Measurements from ENCODE around the gene HDAC4. TPM values are rescaled to one million over a fixed set of nuclear protein-coding genes. Genes with fewer than 3 reads are reported as not detected.

The HDAC4 gene
- total RNA-seq, 4 donors from 2014 or later = 68.0 to 123 (median 86.5) TPM

DNA sequence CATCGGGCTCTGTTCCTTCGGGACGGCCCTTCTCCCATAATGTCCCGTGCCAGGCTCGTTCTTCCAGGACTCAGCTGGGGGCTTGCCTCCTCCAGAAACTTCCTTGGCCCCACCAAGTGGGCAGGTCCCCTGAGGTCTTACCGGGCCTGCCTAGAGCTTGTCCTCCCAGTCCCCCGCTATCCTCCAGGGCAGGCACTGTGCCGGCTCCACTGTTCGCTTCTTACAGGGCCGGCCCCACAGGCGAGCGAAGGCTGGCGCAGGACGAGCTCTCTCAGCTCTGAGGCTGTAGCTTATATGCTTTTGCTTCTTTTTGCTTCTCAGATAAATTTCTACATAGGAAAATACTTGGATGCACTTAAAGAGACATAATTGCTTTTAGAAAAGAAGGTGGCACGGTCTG lies 323.6 kb downstream of the HDAC4 start:
- Histone ChIP-seq H3K27ac (no peak overlapping the region), H3K27me3 (no peaks in the 10 kb centered on the region), H3K4me1 (peaks cover 0 to 9% (median 0%) of the 10 kb centered on the region in 4 donors), H3K4me3 (no peak overlapping the region), H3K36me3 (peaks cover 0 to 99% (median 21%) of the 10 kb centered on the region in 3 donors), H3K9me3 (no peaks in the 10 kb centered on the region)
- TF ChIP-seq EP300 (IDR thresholded peaks at IDR 0.05) (no peak), POLR2A (IDR thresholded peaks at IDR 0.05) (no peak)
- TF ChIP-seq, protein P1, sequence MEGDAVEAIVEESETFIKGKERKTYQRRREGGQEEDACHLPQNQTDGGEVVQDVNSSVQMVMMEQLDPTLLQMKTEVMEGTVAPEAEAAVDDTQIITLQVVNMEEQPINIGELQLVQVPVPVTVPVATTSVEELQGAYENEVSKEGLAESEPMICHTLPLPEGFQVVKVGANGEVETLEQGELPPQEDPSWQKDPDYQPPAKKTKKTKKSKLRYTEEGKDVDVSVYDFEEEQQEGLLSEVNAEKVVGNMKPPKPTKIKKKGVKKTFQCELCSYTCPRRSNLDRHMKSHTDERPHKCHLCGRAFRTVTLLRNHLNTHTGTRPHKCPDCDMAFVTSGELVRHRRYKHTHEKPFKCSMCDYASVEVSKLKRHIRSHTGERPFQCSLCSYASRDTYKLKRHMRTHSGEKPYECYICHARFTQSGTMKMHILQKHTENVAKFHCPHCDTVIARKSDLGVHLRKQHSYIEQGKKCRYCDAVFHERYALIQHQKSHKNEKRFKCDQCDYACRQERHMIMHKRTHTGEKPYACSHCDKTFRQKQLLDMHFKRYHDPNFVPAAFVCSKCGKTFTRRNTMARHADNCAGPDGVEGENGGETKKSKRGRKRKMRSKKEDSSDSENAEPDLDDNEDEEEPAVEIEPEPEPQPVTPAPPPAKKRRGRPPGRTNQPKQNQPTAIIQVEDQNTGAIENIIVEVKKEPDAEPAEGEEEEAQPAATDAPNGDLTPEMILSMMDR (IDR thresholded peaks at IDR 0.05) = no peak
- WGBS, 2 donors = 90 to 94% methylated on average over 15 of the region's 15 CpGs
- DNase-seq (ENCODE audit: low spot score in 2 of 2) = no peak

DNA sequence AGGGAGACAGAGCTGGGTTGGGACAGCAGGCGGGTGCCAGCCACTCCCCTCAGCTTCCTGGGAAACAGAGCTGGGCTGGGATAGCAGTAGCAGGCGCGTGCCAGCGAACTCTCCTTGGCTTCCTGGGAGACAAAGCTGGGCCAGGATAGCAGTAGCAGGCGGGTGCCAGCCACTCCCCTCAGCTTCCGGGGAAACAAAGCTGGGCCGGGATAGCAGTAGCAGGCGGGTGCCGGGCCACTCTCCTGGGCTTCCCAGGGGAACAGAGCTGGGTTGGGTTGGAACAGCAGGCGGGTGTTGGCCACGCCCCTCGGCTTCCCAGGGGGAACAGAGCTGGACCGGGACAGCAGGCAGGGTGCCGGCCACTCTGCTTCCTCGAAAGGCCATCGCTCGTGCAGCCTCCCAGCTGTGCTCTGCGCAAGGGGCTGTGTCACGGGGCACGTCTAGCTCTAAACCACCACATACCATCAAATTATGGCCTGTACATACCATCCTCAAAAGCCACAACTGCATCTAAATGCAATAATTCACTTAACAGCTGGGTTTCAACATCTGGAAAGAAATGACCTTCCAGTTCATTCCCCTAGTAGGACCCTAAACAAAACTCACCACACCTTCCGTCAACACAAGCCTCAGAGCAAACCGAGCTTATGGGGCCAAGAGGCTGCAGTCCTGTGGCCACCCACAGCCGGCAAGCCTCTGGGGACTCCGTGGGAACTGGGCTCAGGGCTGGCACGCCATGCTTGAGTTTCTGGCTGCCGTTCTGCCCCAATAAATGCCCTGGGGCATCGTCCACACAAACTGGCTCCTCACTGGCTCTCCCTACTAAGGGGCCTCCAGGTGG lies 324.7 kb downstream of the HDAC4 start:
- 63 to 71% methylated on average over 23 to 27 of the region's 27 CpGs for WGBS, 2 donors
- TF ChIP-seq POLR2A (IDR thresholded peaks at IDR 0.05) (no peak), EP300 (IDR thresholded peaks at IDR 0.05) (no peak)
- TF ChIP-seq, protein P1 (IDR thresholded peaks at IDR 0.05) = no peak
- Histone ChIP-seq H3K4me1 (peaks cover 0 to 9% (median 0%) of the 10 kb centered on the region in 4 donors), H3K9me3 (no peaks in the 10 kb centered on the region), H3K27me3 (no peaks in the 10 kb centered on the region), H3K36me3 (peaks cover 0 to 99% (median 29%) of the 10 kb centered on the region in 3 donors), H3K27ac (no peak overlapping the region), H3K4me3 (no peak overlapping the region)
- DNase-seq (ENCODE audit: low spot score in 2 of 2) = no peak

DNA sequence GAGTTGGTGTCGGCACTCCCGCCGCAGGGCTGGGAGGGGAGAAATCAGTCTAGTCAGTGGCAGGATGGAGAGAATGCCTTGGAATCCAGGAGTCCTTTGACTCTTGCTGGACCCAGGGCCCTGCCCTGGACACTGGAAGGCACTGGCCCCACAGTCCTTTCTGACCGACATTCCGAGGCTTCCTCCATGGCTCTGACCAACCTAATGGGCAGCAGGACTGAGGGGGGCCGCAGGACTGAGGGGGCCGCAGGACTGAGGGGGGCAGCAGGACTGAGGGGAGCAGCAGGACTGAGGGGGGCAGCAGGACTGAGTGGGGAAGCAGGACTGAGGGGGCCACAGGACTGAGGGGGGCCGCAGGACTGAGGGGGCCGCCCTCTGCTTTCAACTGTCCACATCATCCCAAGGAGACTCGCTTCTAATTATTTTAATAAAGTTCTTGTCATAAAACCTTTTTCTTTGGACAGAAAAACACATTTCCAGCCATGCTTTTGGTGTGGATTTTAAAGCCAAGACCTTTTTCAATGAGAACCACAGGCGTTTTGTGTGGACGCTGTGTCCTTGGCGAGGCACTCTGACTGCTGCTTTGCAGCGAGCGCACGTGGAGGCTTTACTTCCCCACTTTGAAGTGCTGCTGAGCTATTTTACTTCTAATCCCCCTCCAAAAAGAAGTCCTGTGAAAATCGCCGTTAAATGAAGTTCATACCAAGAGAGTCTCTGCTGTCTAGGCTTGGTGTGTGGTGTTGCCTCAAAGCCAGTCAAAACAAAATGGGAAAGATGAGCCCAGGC lies 326.9 kb downstream of the HDAC4 start:
- no peak for DNase-seq (ENCODE audit: low spot score in 2 of 2)
- Histone ChIP-seq H3K36me3 (peaks cover 0 to 91% (median 21%) of the 10 kb centered on the region in 3 donors), H3K4me1 (peaks cover 0 to 9% (median 0%) of the 10 kb centered on the region in 4 donors), H3K9me3 (no peaks in the 10 kb centered on the region), H3K4me3 (no peak overlapping the region), H3K27ac (no peak overlapping the region), H3K27me3 (no peaks in the 10 kb centered on the region)
- TF ChIP-seq POLR2A (IDR thresholded peaks at IDR 0.05) = no peak
- TF ChIP-seq EP300 (IDR thresholded peaks at IDR 0.05) = no peak
- TF ChIP-seq, protein P1 (IDR thresholded peaks at IDR 0.05) = no peak
- 93 to 94% methylated on average over 17 to 18 of the region's 18 CpGs for WGBS, 2 donors

DNA sequence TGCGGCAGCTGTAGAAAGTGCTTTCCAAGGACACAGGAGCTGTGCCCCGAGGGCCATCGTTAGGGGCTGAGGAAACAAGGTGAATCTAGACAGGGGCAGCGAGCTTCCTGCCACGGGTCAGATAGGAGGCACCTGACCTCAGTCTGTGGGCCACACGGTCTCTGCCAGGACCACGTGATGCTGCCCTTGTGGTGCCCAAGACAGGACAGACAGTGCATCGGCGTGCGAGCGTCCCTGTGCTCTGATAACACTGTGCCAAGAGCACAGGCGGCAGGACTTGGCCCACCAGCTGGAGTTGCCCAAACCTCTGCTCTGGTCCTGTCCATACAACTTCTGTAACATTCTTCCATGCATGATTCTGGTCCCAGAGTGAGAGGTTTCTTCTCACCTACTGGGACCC lies 327.6 kb downstream of the HDAC4 start:
- WGBS, 2 donors = 87 to 90% methylated on average over 12 of the region's 12 CpGs
- H3K27ac ChIP-seq = no peak overlapping the region
- DNase-seq (ENCODE audit: low spot score in 2 of 2) = no peak
- no peaks in the 10 kb centered on the region for H3K9me3 ChIP-seq
- peaks cover 0 to 89% (median 21%) of the 10 kb centered on the region in 3 donors for H3K36me3 ChIP-seq
- peaks cover 0 to 9% (median 0%) of the 10 kb centered on the region in 4 donors for H3K4me1 ChIP-seq
- H3K27me3 ChIP-seq = no peaks in the 10 kb centered on the region
- no peak overlapping the region for H3K4me3 ChIP-seq
- TF ChIP-seq EP300 (IDR thresholded peaks at IDR 0.05) (no peak), POLR2A (IDR thresholded peaks at IDR 0.05) (no peak)
- TF ChIP-seq, protein P1 (IDR thresholded peaks at IDR 0.05) = no peak

Data from tibial nerve (tissue), 4 donors.